CD4-positive, alpha-beta T cell treated with Interleukin-10 for 1 hour (primary cell): ENCODE data around the gene DIP2C.
A peak's percentile ranks its signal among the peaks of the same experiment; 100 is the strongest.
"Not testable (repeated sequence)": the region's sequence is repeated elsewhere in the genome, so short reads cannot be mapped to it uniquely, and the experiment has no call there.

ENCODE experiments used
- DNase-seq: peaks from one replicate; pipeline ENCODE4 v3.0.0-alpha.2; 2020

Gene DIP2C

GRCh38 chr10:526651-527312 is 162.7 kb downstream of the DIP2C start:
- DNase-seq = no peak

GRCh38 chr10:525565-526315 is 163.7 kb downstream of the DIP2C start:
- DNase-seq = no peak

- DNase-seq = no peak
Measured at GRCh38 chr10:523925-524324, 165.5 kb downstream of the DIP2C start.

GRCh38 chr10:522350-522749 is 167.1 kb downstream of the DIP2C start:
- no peak for DNase-seq

- DNase-seq = no peak
Measured at GRCh38 chr10:521261-522250, 167.9 kb downstream of the DIP2C start.

GRCh38 chr10:520402-520787 is 169.1 kb downstream of the DIP2C start:
- no peak for DNase-seq

- no peak for DNase-seq
Measured at GRCh38 chr10:519716-520401, 169.6 kb downstream of the DIP2C start.

- DNase-seq = no peak
Measured at GRCh38 chr10:519055-519715, 170.3 kb downstream of the DIP2C start.

GRCh38 chr10:517872-518475 is 171.5 kb downstream of the DIP2C start:
- DNase-seq = no peak

GRCh38 chr10:517241-517830 is 172.1 kb downstream of the DIP2C start:
- no peak for DNase-seq

- DNase-seq = no peak
Measured at GRCh38 chr10:516764-517163, 172.7 kb downstream of the DIP2C start.

- DNase-seq = no peak
Measured at GRCh38 chr10:515674-516073, 173.8 kb downstream of the DIP2C start.

GRCh38 chr10:514137-514671 is 175.3 kb downstream of the DIP2C start:
- no peak for DNase-seq

GRCh38 chr10:513393-513792 is 176.1 kb downstream of the DIP2C start:
- no peak for DNase-seq

GRCh38 chr10:512661-513060 is 176.8 kb downstream of the DIP2C start:
- not testable (repeated sequence) for DNase-seq

- no peak for DNase-seq
Measured at GRCh38 chr10:511849-512191, 177.6 kb downstream of the DIP2C start.

- peak; percentile 74 for DNase-seq
Measured at GRCh38 chr10:511101-511848, 178.2 kb downstream of the DIP2C start.

GRCh38 chr10:510415-510881 is 179.0 kb downstream of the DIP2C start:
- no peak for DNase-seq

GRCh38 chr10:509361-510102 is 179.9 kb downstream of the DIP2C start:
- DNase-seq = no peak

- no peak for DNase-seq
Measured at GRCh38 chr10:508726-509125, 180.7 kb downstream of the DIP2C start.
